Esophagus squamous epithelium (tissue), 4 donors: ENCODE data around the gene PCNX4.

Source experiments
- POLR2A ChIP-seq, 4 donors: fragments of 450-650 bp; IDR thresholded peaks; one replicate each; pipeline ENCODE4 v1.6.1; 2017; ENCODE audit warnings: antibody characterized with exemption in 4 of 4, mild to moderate bottlenecking in 4 of 4, moderate library complexity in 3 of 4
- TF ChIP-seq, protein P1 (sequence below), 6 experiments: fragments of 450-650 bp in 4 of 6; fragments of 200-600 bp in 2 of 6; sonication (generic) in 2 of 6; IDR thresholded peaks; one replicate each; pipeline ENCODE4 v1.5.1; 2016 to 2019; ENCODE audit warnings: antibody characterized with exemption in 6 of 6, mild to moderate bottlenecking in 4 of 6, moderate library complexity in 4 of 6

- TF ChIP-seq, protein P1, sequence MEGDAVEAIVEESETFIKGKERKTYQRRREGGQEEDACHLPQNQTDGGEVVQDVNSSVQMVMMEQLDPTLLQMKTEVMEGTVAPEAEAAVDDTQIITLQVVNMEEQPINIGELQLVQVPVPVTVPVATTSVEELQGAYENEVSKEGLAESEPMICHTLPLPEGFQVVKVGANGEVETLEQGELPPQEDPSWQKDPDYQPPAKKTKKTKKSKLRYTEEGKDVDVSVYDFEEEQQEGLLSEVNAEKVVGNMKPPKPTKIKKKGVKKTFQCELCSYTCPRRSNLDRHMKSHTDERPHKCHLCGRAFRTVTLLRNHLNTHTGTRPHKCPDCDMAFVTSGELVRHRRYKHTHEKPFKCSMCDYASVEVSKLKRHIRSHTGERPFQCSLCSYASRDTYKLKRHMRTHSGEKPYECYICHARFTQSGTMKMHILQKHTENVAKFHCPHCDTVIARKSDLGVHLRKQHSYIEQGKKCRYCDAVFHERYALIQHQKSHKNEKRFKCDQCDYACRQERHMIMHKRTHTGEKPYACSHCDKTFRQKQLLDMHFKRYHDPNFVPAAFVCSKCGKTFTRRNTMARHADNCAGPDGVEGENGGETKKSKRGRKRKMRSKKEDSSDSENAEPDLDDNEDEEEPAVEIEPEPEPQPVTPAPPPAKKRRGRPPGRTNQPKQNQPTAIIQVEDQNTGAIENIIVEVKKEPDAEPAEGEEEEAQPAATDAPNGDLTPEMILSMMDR (IDR thresholded peaks at IDR 0.05) = no peak
- no peak for TF ChIP-seq POLR2A (IDR thresholded peaks at IDR 0.05)
Measured at GRCh38 chr14:60061371-60061770, 30.4 kb upstream of the PCNX4 start.
